Measurements from ENCODE around the gene SEMA4B. TPM values are rescaled to one million over a fixed set of nuclear protein-coding genes. Genes with fewer than 3 reads are reported as not detected.
A peak's percentile ranks its signal among the peaks of the same experiment; 100 is the strongest.
"Not testable (repeated sequence)": the region's sequence is repeated elsewhere in the genome, so short reads cannot be mapped to it uniquely, and the experiment has no call there.

SEMA4B gene
- total RNA-seq, 4 donors from 2014 or later = 81.7 to 146 (median 116) TPM

- 19% methylated on average over 12 of the region's 67 CpGs for WGBS
- H3K4me1 ChIP-seq = peaks cover 55% of the 10 kb centered on the region
- DNase-seq (ENCODE audit: low spot score in 2 of 2) = peak in 1 of 2 donors; percentile 82
- peak overlapping the region; percentile 90 for H3K27ac ChIP-seq
- no peaks in the 10 kb centered on the region for H3K27me3 ChIP-seq
- H3K36me3 ChIP-seq = no peaks in the 10 kb centered on the region
- peak overlapping the region; percentile 83 for H3K4me3 ChIP-seq
- no peaks in the 10 kb centered on the region for H3K9me3 ChIP-seq
- TF ChIP-seq CTCF (IDR thresholded peaks at IDR 0.05) = no peak
- TF ChIP-seq POLR2A (IDR thresholded peaks at IDR 0.05) = no peak
- TF ChIP-seq EP300 (IDR thresholded peaks at IDR 0.05) = no peak
- TF ChIP-seq POLR2AphosphoS5 (IDR thresholded peaks at IDR 0.05) = no peak
These were observed 16.1 kb upstream of the SEMA4B start for GRCh38 chr15:90184786-90185704.

GRCh38 chr15:90187257-90187868 lies 13.8 kb upstream of the SEMA4B start:
- TF ChIP-seq CTCF (IDR thresholded peaks at IDR 0.05) (no peak), EP300 (IDR thresholded peaks at IDR 0.05) (no peak)
- H3K4me3 ChIP-seq = no peak overlapping the region
- no peaks in the 10 kb centered on the region for H3K9me3 ChIP-seq
- H3K36me3 ChIP-seq = no peaks in the 10 kb centered on the region
- no peaks in the 10 kb centered on the region for H3K27me3 ChIP-seq
- H3K4me1 ChIP-seq = peaks cover 78% of the 10 kb centered on the region
- no peak for DNase-seq (ENCODE audit: low spot score in 2 of 2)
- peak overlapping the region; percentile 64 for H3K27ac ChIP-seq
- WGBS = 51% methylated on average over 8 of the region's 8 CpGs

GRCh38 chr15:90188065-90188464 lies 13.1 kb upstream of the SEMA4B start:
- 96% methylated on average over 7 of the region's 7 CpGs for WGBS
- peaks cover 85% of the 10 kb centered on the region for H3K4me1 ChIP-seq

DNA sequence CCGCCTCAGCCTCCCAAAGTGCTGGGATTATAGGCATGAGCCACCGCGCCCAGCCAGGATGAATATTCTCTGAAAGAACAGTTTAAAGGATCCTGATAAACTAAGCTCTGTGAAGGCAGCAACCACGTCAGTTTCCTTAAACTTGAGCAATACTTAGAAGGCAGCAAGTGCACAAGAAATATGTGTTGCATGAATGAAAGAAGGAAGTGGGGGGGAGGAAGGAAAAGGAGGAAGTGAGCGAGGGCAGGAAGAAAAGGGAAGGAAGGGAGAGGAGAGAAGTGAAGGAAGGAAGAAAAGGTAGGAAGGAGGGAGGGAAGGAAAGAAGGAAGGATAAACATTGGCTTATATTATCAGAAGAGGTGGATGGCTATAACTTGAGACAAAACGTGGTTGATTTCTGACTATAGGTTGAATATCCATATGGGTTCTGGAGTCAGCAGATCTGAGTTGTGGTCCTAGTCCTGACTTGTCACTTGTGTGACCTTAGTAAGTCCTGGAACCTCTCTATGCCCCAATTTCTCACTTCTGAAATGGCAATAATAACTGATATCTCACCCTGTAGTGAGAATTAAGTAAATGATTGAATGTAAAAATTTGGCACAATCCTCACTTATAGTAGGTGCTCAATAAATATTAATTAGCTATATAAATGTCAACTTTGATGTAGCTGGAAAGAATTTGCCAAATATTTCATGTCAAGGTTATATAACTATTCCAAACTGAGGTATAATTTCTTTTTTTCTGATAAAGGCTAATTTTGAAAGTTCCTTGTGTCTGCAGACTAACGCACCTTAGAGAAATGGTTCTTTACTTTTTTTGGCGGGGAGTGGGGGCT lies 12.0 kb upstream of the SEMA4B start:
- TF ChIP-seq CTCF (IDR thresholded peaks at IDR 0.05) (no peak), POLR2A (IDR thresholded peaks at IDR 0.05) (no peak), EP300 (IDR thresholded peaks at IDR 0.05) (no peak), POLR2AphosphoS5 (IDR thresholded peaks at IDR 0.05) (no peak)
- 70% methylated on average over 8 of the region's 8 CpGs for WGBS
- Histone ChIP-seq H3K4me3 (no peak overlapping the region), H3K9me3 (no peaks in the 10 kb centered on the region), H3K4me1 (peaks cover 88% of the 10 kb centered on the region), H3K27ac (peak overlapping the region; percentile 84), H3K27me3 (no peaks in the 10 kb centered on the region), H3K36me3 (no peaks in the 10 kb centered on the region)
- no peak for DNase-seq (ENCODE audit: low spot score in 2 of 2)

More at GRCh38 chr15:90188065-90188464, 13.1 kb upstream of the SEMA4B start:
- H3K36me3 ChIP-seq; H3K9me3 ChIP-seq; H3K27ac ChIP-seq; H3K27me3 ChIP-seq; H3K4me3 ChIP-seq; DNase-seq (ENCODE audit: low spot score in 2 of 2): not testable (repeated sequence)

DNA sequence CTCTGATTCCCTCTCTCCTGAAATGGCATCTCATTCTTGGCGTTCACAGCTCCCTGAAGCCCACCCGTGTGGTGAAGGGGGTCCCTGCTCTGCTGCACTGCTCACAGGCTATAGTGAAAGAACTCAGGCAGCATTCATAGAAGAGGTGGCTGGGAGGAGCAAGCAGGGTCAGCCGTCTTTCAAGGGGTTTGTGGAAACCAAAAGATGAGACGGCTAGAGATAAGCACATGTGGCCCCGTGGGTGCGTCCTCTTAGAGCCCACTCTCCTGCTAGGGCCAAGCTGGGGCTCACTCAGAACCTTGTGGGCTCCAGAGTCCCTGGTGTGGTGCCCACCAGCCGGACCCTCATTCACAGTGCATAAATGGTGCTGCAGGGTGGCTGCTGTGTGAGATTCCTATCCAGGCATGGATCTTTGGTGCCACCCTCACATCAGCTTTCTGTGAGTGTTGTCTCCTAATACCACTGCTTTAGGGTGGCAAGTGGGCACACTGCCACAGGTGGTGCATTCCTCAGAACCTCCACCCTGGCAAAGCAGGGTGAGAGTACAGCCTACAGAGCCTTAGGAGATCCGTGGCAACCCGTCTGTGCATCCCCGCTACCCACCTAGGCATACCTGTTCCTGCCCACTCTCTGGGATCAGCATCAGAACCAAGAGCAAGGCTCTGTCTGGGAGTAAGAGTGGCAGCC lies 11.2 kb upstream of the SEMA4B start:
- Histone ChIP-seq H3K27me3 (no peaks in the 10 kb centered on the region), H3K4me1 (peaks cover 87% of the 10 kb centered on the region), H3K27ac (peak overlapping the region; percentile 84), H3K9me3 (no peaks in the 10 kb centered on the region), H3K36me3 (no peaks in the 10 kb centered on the region), H3K4me3 (no peak overlapping the region)
- TF ChIP-seq CTCF (IDR thresholded peaks at IDR 0.05) = no peak
- no peak for DNase-seq (ENCODE audit: low spot score in 2 of 2)
- 56% methylated on average over 9 of the region's 10 CpGs for WGBS
